Ovary (tissue), 3 donors: ENCODE results near the gene KLRC3.

Experiments used
- POLR2A ChIP-seq: fragments of 450-650 bp; IDR thresholded peaks from one replicate; pipeline ENCODE4 v1.6.1; 2017; ENCODE audit warnings: antibody characterized with exemption, mild to moderate bottlenecking, moderate library complexity
- TF ChIP-seq, protein P1 (sequence below), 3 donors: fragments of 450-650 bp in 2 of 3; fragments of 200-600 bp in 1 of 3; IDR thresholded peaks; one replicate each; pipeline versions ENCODE4 v1.5.1 to v1.8.0; 2016 to 2022; ENCODE audit warnings: antibody characterized with exemption in 3 of 3, mild to moderate bottlenecking in 1 of 3
- donor health status: DM: no; HTN: no; CAD: no.

GRCh38 chr12:10457760-10458159, 37.4 kb upstream of the KLRC3 start:
- no peak for TF ChIP-seq POLR2A
- TF ChIP-seq, protein P1, sequence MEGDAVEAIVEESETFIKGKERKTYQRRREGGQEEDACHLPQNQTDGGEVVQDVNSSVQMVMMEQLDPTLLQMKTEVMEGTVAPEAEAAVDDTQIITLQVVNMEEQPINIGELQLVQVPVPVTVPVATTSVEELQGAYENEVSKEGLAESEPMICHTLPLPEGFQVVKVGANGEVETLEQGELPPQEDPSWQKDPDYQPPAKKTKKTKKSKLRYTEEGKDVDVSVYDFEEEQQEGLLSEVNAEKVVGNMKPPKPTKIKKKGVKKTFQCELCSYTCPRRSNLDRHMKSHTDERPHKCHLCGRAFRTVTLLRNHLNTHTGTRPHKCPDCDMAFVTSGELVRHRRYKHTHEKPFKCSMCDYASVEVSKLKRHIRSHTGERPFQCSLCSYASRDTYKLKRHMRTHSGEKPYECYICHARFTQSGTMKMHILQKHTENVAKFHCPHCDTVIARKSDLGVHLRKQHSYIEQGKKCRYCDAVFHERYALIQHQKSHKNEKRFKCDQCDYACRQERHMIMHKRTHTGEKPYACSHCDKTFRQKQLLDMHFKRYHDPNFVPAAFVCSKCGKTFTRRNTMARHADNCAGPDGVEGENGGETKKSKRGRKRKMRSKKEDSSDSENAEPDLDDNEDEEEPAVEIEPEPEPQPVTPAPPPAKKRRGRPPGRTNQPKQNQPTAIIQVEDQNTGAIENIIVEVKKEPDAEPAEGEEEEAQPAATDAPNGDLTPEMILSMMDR (IDR thresholded peaks at IDR 0.05): no peak
